Upper lobe of left lung (tissue), 6 donors: ENCODE measurements around the gene NAIP. TPM values are rescaled to one million over a fixed set of nuclear protein-coding genes. Genes with fewer than 3 reads are reported as not detected.
"Not testable (repeated sequence)": the region's sequence is repeated elsewhere in the genome, so short reads cannot be mapped to it uniquely, and the experiment has no call there.

Experiments
- ATAC-seq, 2 donors: fragments of 200-7000 bp; cut with Tn5 transposase; one replicate each; pipeline ENCODE4 v1.9.1; 2022; ENCODE audit warnings: mild to moderate bottlenecking in 2 of 2, moderate library complexity in 2 of 2; ENCODE audit not compliant: low FRiP score in 2 of 2
- DNase-seq, 2 donors: peaks; one replicate each; pipeline ENCODE4 v3.0.0-alpha.2; 2019 to 2020
- H3K27ac ChIP-seq, 4 donors: fragments of 200-600 bp; sonication (generic); one replicate each; pipeline ENCODE4 v1.5.1; 2016 to 2019
- H3K27me3 ChIP-seq, 4 donors: fragments of 200-600 bp; sonication (generic); one replicate each; pipeline ENCODE4 v1.5.1; 2017 to 2019
- H3K36me3 ChIP-seq, 4 donors: fragments of 200-600 bp; sonication (generic); one replicate each; pipeline ENCODE4 v1.5.1; 2016 to 2019
- H3K4me1 ChIP-seq, 4 donors: fragments of 200-600 bp; sonication (generic); one replicate each; pipeline ENCODE4 v1.5.1; 2018 to 2019
- H3K4me3 ChIP-seq, 4 donors: fragments of 200-600 bp; sonication (generic); one replicate each; pipeline ENCODE4 v1.5.1; 2017 to 2019; ENCODE audit warnings: mild to moderate bottlenecking in 2 of 4, moderate library complexity in 1 of 4
- H3K9me3 ChIP-seq, 4 donors: fragments of 200-600 bp; sonication (generic); one replicate each; pipeline ENCODE4 v1.5.1; 2018 to 2019
- CTCF ChIP-seq, 6 experiments: fragments of 450-650 bp in 4 of 6; fragments of 200-600 bp in 2 of 6; sonication (generic) in 2 of 6; IDR thresholded peaks; one replicate each; pipeline ENCODE4 v1.5.1; 2016 to 2019; ENCODE audit warnings: antibody characterized with exemption in 6 of 6
- EP300 ChIP-seq, 4 donors: sonication (generic); formaldehyde crosslinking; IDR thresholded peaks; one replicate each; pipeline ENCODE4 v1.5.1; 2017; ENCODE audit warnings: antibody characterized with exemption in 4 of 4, control low read depth in 2 of 4
- POLR2A ChIP-seq, 4 donors: fragments of 450-650 bp; IDR thresholded peaks; one replicate each; pipeline ENCODE4 v1.5.1; 2016 to 2017; ENCODE audit warnings: antibody characterized with exemption in 4 of 4, mild to moderate bottlenecking in 2 of 4
- POLR2AphosphoS5 ChIP-seq, 2 donors: sonication (generic); formaldehyde crosslinking; IDR thresholded peaks; one replicate each; pipeline ENCODE4 v1.5.1; 2017; ENCODE audit warnings: antibody characterized with exemption in 2 of 2
- WGBS, 2 donors: methylation state at CpG; one replicate each; pipeline ENCODE4 v1.1.5; 2017 to 2018; 5-methylcytosine and 5-hydroxymethylcytosine counted together
- total RNA-seq, 6 donors: library from RNA; depleted of rRNA in 4 of 6; stranded (reverse); fragments of >200 nt in 4 of 6; gene quantifications; one replicate each; pipeline versions ENCODE4 v1.1.0 to v1.2.1, GENCODE V29; 2016 to 2021
- donor health status: DM: no; HTN: no; CAD: no; lungs with moderate emphysema.
- donor health status: DM: no; HTN: yes; CAD: no; lungs with severe emphysema.

The NAIP gene
- total RNA-seq, 6 donors from 2014 or later = 24.1 to 46.1 (median 36.9) TPM

GRCh38 chr5:71014176-71014575, 11.0 kb downstream of the NAIP start:
- ATAC-seq (no peak), DNase-seq (no peak)
- no peaks in the 10 kb centered on the region for H3K4me1 ChIP-seq
- no peak overlapping the region for H3K4me3 ChIP-seq
- no peaks in the 10 kb centered on the region for H3K36me3 ChIP-seq
- TF ChIP-seq POLR2A (IDR thresholded peaks at IDR 0.05) (no peak), CTCF (IDR thresholded peaks at IDR 0.05) (no peak), EP300 (IDR thresholded peaks at IDR 0.05) (no peak)
- no peaks in the 10 kb centered on the region for H3K27me3 ChIP-seq
- no peak overlapping the region for H3K27ac ChIP-seq
- WGBS, 2 donors = 71 to 81% methylated on average over 8 of the region's 8 CpGs
- no peaks in the 10 kb centered on the region for H3K9me3 ChIP-seq

GRCh38 chr5:71013575-71013974, 11.6 kb downstream of the NAIP start:
- H3K9me3 ChIP-seq = no peaks in the 10 kb centered on the region
- H3K27ac ChIP-seq = no peak overlapping the region
- ATAC-seq (no peak), DNase-seq (no peak)
- WGBS, 2 donors = 88 to 89% methylated on average over 12 of the region's 12 CpGs
- no peaks in the 10 kb centered on the region for H3K36me3 ChIP-seq
- TF ChIP-seq EP300 (IDR thresholded peaks at IDR 0.05) (no peak), POLR2AphosphoS5 (IDR thresholded peaks at IDR 0.05) (no peak), CTCF (IDR thresholded peaks at IDR 0.05) (no peak), POLR2A (IDR thresholded peaks at IDR 0.05) (no peak)
- no peak overlapping the region for H3K4me3 ChIP-seq
- H3K4me1 ChIP-seq = no peaks in the 10 kb centered on the region
- H3K27me3 ChIP-seq = no peaks in the 10 kb centered on the region

- Histone ChIP-seq H3K4me1 (no peaks in the 10 kb centered on the region), H3K9me3 (no peaks in the 10 kb centered on the region), H3K4me3 (no peak overlapping the region), H3K27me3 (no peaks in the 10 kb centered on the region), H3K27ac (no peak overlapping the region), H3K36me3 (no peaks in the 10 kb centered on the region)
- DNase-seq (no peak), ATAC-seq (no peak)
- TF ChIP-seq CTCF (IDR thresholded peaks at IDR 0.05) = no peak
- no peak for TF ChIP-seq EP300 (IDR thresholded peaks at IDR 0.05)
- TF ChIP-seq POLR2AphosphoS5 (IDR thresholded peaks at IDR 0.05) = no peak
- TF ChIP-seq POLR2A (IDR thresholded peaks at IDR 0.05) = no peak
- WGBS, 2 donors = 75 to 77% methylated on average over 8 of the region's 8 CpGs
These were observed 13.8 kb downstream of the NAIP start for GRCh38 chr5:71011194-71011792.

GRCh38 chr5:71006983-71007382, 18.2 kb downstream of the NAIP start:
- not testable (repeated sequence) for H3K27me3 ChIP-seq, H3K27ac ChIP-seq, DNase-seq, ATAC-seq, H3K9me3 ChIP-seq, H3K4me3 ChIP-seq, H3K4me1 ChIP-seq, H3K36me3 ChIP-seq
- WGBS, 2 donors = no CpG with 5 or more reads among the region's 7 CpGs

GRCh38 chr5:70984882-70985281, 40.3 kb downstream of the NAIP start:
- H3K27ac ChIP-seq, H3K4me3 ChIP-seq, DNase-seq, H3K36me3 ChIP-seq, H3K27me3 ChIP-seq, H3K4me1 ChIP-seq, ATAC-seq, H3K9me3 ChIP-seq: not testable (repeated sequence)
- WGBS, 2 donors = no CpG with 5 or more reads among the region's 10 CpGs

GRCh38 chr5:70967220-70967619, 57.9 kb downstream of the NAIP start:
- H3K4me3 ChIP-seq = not testable (repeated sequence)

GRCh38 chr5:70964531-70964930, 60.6 kb downstream of the NAIP start:
- not testable (repeated sequence) for H3K9me3 ChIP-seq, ATAC-seq, H3K4me1 ChIP-seq, H3K27me3 ChIP-seq, H3K36me3 ChIP-seq, H3K4me3 ChIP-seq, DNase-seq, H3K27ac ChIP-seq

More at GRCh38 chr5:70967220-70967619, 57.9 kb downstream of the NAIP start:
- no CpG with 5 or more reads among the region's 7 CpGs for WGBS, 2 donors
- H3K27me3 ChIP-seq, H3K27ac ChIP-seq, H3K36me3 ChIP-seq, DNase-seq, H3K9me3 ChIP-seq, ATAC-seq, H3K4me1 ChIP-seq: not testable (repeated sequence)

GRCh38 chr5:70953068-70953467, 72.1 kb downstream of the NAIP start:
- not testable (repeated sequence) for H3K27ac ChIP-seq, H3K27me3 ChIP-seq, H3K4me1 ChIP-seq, DNase-seq, H3K36me3 ChIP-seq, ATAC-seq, H3K4me3 ChIP-seq, H3K9me3 ChIP-seq
- WGBS, 2 donors = no CpG with 5 or more reads among the region's 10 CpGs

- not testable (repeated sequence) for ATAC-seq, H3K27me3 ChIP-seq, DNase-seq, H3K9me3 ChIP-seq, H3K36me3 ChIP-seq, H3K27ac ChIP-seq, H3K4me1 ChIP-seq, H3K4me3 ChIP-seq
- no CpG with 5 or more reads among the region's 1 CpG for WGBS, 2 donors
These were observed 92.6 kb downstream of the NAIP start for GRCh38 chr5:70932560-70932959.

- not testable (repeated sequence) for ATAC-seq, H3K4me1 ChIP-seq, H3K4me3 ChIP-seq, DNase-seq, H3K9me3 ChIP-seq, H3K27ac ChIP-seq, H3K36me3 ChIP-seq, H3K27me3 ChIP-seq
- no CpG with 5 or more reads among the region's 6 CpGs for WGBS, 2 donors
These were observed 93.3 kb downstream of the NAIP start for GRCh38 chr5:70931709-70932368.
